WTC11 (cell line): ENCODE measurements around the gene NRBF2.

Experiments used
- CTCF ChIP-seq: fragments of 200-600 bp; IDR thresholded peaks from 2 replicates; pipeline ENCODE4 v1.8.0; 2022; ENCODE audit warnings: antibody characterized with exemption
- ELF4 ChIP-seq: sonication (generic); formaldehyde crosslinking; IDR thresholded peaks from 2 replicates; pipeline ENCODE4 v1.8.1; 2022; ENCODE audit warnings: low read depth, mild to moderate bottlenecking, moderate library complexity, missing genetic modification reagents
- ETV6 ChIP-seq: sonication (generic); formaldehyde crosslinking; IDR thresholded peaks from 2 replicates; pipeline ENCODE4 v1.8.1; 2022; ENCODE audit warnings: mild to moderate bottlenecking, missing genetic modification reagents
- FOXP4 ChIP-seq: sonication (generic); formaldehyde crosslinking; IDR thresholded peaks from 2 replicates; pipeline ENCODE4 v1.8.0; 2022; ENCODE audit warnings: mild to moderate bottlenecking, missing genetic modification reagents
- SMAD3 ChIP-seq: sonication (generic); formaldehyde crosslinking; IDR thresholded peaks from 2 replicates; pipeline ENCODE4 v1.8.0; 2022; ENCODE audit warnings: missing genetic modification reagents, mild to moderate bottlenecking, borderline replicate concordance
- STAT6 ChIP-seq: sonication (generic); formaldehyde crosslinking; conservative IDR thresholded peaks from 2 replicates; pipeline ENCODE4 v1.8.1; 2023; ENCODE audit warnings: mild to moderate bottlenecking, low read depth, missing genetic modification reagents, moderate library complexity
- TP53 ChIP-seq: sonication (generic); formaldehyde crosslinking; IDR thresholded peaks from 2 replicates; pipeline ENCODE4 v1.8.1; 2023; ENCODE audit warnings: mild to moderate bottlenecking, missing genetic modification reagents
- ZNF138 ChIP-seq: sonication (generic); formaldehyde crosslinking; conservative IDR thresholded peaks from 2 replicates; pipeline ENCODE4 v1.8.1; 2022; ENCODE audit warnings: mild to moderate bottlenecking, moderate library complexity, missing genetic modification reagents
- ZNF263 ChIP-seq: sonication (generic); formaldehyde crosslinking; IDR thresholded peaks from 2 replicates; pipeline ENCODE4 v1.8.1; 2022; ENCODE audit warnings: low read depth, mild to moderate bottlenecking, moderate library complexity, missing genetic modification reagents
- TF ChIP-seq, protein P1 (sequence below): sonication (generic); formaldehyde crosslinking; IDR thresholded peaks from 2 replicates; pipeline ENCODE4 v1.8.1; 2022; ENCODE audit warnings: low read depth, mild to moderate bottlenecking, moderate library complexity, missing genetic modification reagents, borderline replicate concordance
- TF ChIP-seq, protein P2 (sequence below): sonication (generic); formaldehyde crosslinking; IDR thresholded peaks from 2 replicates; pipeline ENCODE4 v1.8.1; 2023; ENCODE audit warnings: mild to moderate bottlenecking, missing genetic modification reagents, moderate library complexity

- no peak for TF ChIP-seq STAT6 (CRISPR knock-in tag)
- TF ChIP-seq CTCF = no peak
- TF ChIP-seq, protein P1, sequence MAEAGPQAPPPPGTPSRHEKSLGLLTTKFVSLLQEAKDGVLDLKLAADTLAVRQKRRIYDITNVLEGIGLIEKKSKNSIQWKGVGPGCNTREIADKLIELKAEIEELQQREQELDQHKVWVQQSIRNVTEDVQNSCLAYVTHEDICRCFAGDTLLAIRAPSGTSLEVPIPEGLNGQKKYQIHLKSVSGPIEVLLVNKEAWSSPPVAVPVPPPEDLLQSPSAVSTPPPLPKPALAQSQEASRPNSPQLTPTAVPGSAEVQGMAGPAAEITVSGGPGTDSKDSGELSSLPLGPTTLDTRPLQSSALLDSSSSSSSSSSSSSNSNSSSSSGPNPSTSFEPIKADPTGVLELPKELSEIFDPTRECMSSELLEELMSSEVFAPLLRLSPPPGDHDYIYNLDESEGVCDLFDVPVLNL = no peak
- TF ChIP-seq ZNF138 = no peak
- no peak for TF ChIP-seq TP53 (CRISPR knock-in tag)
- TF ChIP-seq FOXP4 (CRISPR knock-in tag) = no peak
- TF ChIP-seq ELF4 = no peak
- TF ChIP-seq, protein P2, sequence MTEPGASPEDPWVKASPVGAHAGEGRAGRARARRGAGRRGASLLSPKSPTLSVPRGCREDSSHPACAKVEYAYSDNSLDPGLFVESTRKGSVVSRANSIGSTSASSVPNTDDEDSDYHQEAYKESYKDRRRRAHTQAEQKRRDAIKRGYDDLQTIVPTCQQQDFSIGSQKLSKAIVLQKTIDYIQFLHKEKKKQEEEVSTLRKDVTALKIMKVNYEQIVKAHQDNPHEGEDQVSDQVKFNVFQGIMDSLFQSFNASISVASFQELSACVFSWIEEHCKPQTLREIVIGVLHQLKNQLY (CRISPR knock-in tag) = no peak
- TF ChIP-seq ETV6 = no peak
- no peak for TF ChIP-seq SMAD3 (CRISPR knock-in tag)
- TF ChIP-seq ZNF263 (CRISPR knock-in tag) = no peak
Observed at GRCh38 chr10:63164166-63164623, 31.1 kb downstream of the NRBF2 start.
